Sigmoid colon (tissue), 7 donors: ENCODE results near the gene MED13L. TPM values are rescaled to one million over a fixed set of nuclear protein-coding genes. Genes with fewer than 3 reads are reported as not detected.
"Not testable (repeated sequence)": the region's sequence is repeated elsewhere in the genome, so short reads cannot be mapped to it uniquely, and the experiment has no call there.

Experiments used
- DNase-seq: peaks from one replicate; pipeline ENCODE4 v3.0.0-alpha.2; 2019
- H3K27ac ChIP-seq, 4 donors: fragments of 200-600 bp; sonication (generic); one replicate each; pipeline ENCODE4 v1.5.1; 2016 to 2019; ENCODE audit warnings: mild to moderate bottlenecking in 1 of 4
- H3K27me3 ChIP-seq, 3 donors: fragments of 200-600 bp; sonication (generic); one replicate each; pipeline ENCODE4 v1.5.1; 2019; ENCODE audit warnings: mild to moderate bottlenecking in 1 of 3
- H3K36me3 ChIP-seq, 4 donors: fragments of 200-600 bp; sonication (generic); one replicate each; pipeline ENCODE4 v1.5.1; 2016 to 2019
- H3K4me1 ChIP-seq, 4 donors: fragments of 200-600 bp; sonication (generic); one replicate each; pipeline ENCODE4 v1.5.1; 2017 to 2019
- H3K4me3 ChIP-seq, 4 donors: fragments of 200-600 bp; sonication (generic); one replicate each; pipeline ENCODE4 v1.5.1; 2017 to 2019; ENCODE audit warnings: mild to moderate bottlenecking in 2 of 4, moderate library complexity in 1 of 4
- H3K9me3 ChIP-seq, 4 donors: fragments of 200-600 bp in 3 of 4; sonication (generic) in 3 of 4; one replicate each; pipeline versions ENCODE4 v1.5.1 to v1.6.1; 2013 to 2019
- EP300 ChIP-seq, 4 donors: sonication (generic); formaldehyde crosslinking; IDR thresholded peaks; one replicate each; pipeline ENCODE4 v1.6.1; 2017; ENCODE audit warnings: antibody characterized with exemption in 4 of 4
- POLR2A ChIP-seq, 2 donors: fragments of 450-650 bp; IDR thresholded peaks; one replicate each; pipeline ENCODE4 v1.6.1; 2016; ENCODE audit warnings: antibody characterized with exemption in 2 of 2, mild to moderate bottlenecking in 2 of 2, moderate library complexity in 2 of 2
- POLR2AphosphoS5 ChIP-seq, 4 donors: sonication (generic); formaldehyde crosslinking; IDR thresholded peaks; one replicate each; pipeline ENCODE4 v1.6.1; 2017; ENCODE audit warnings: antibody characterized with exemption in 4 of 4
- WGBS, 2 donors: extraction: QIAGEN DNeasy Blood & Tissue Kit; methylation state at CpG; one replicate each; pipeline ENCODE4 v1.1.7; 2013; 5-methylcytosine and 5-hydroxymethylcytosine counted together
- intact Hi-C: fragments of 100-400 bp; cut with DNase I; formaldehyde crosslinking; loops from one replicate; pipeline ENCODE4 v1.15.1; 2023
- polyA plus RNA-seq, 3 donors: library from polyadenylated mRNA; stranded (reverse); fragments of 200-250 nt; gene quantifications; one replicate each; pipeline ENCODE4 v1.2.3, GENCODE V29; 2013
- total RNA-seq, 4 donors: library from RNA; depleted of rRNA; stranded (reverse); fragments of >200 nt; gene quantifications; one replicate each; pipeline ENCODE4 v1.1.0, GENCODE V29; 2016
- TF ChIP-seq, protein P1 (sequence below), 4 experiments: fragments of 450-650 bp in 3 of 4; fragments of 200-600 bp in 1 of 4; IDR thresholded peaks; one replicate each; pipeline ENCODE4 v1.5.1; 2016 to 2019; ENCODE audit warnings: antibody characterized with exemption in 4 of 4, mild to moderate bottlenecking in 3 of 4, moderate library complexity in 2 of 4
- donor health status: healthy with polysubstance abuse.
- donor health status: Bipolar disorder and iron deficiency.
- donor health status: healthy.

The MED13L gene
- total and polyA plus RNA-seq, 7 donors: 12.5 to 246 (median 151) TPM

DNA sequence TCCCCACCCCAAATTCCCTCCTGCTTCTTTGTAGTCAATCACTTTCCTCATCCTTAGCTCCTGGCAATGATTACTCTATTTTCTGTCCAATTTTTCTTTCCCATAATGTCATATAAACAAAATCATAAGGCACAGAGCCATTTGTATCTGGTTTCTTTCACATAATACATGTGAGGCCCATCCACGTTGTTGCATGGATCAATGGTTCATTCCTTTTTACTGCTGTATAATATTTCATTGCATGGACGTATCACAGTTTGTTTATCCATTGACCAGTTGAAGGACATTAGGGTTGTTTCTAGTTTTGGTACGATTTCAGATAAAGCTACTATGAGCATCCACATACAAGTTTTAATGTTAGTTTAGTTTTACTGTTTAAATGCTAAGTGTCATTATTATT lies 13.7 kb upstream of the MED13L start:
- DNase-seq: no peak

GRCh38 chr12:116288735-116289134 lies 11.2 kb upstream of the MED13L start:
- intact Hi-C loops: no loop called here
- H3K27ac ChIP-seq: no peak overlapping the region
- no peak for DNase-seq
- no peak overlapping the region for H3K4me3 ChIP-seq
- no peaks in the 10 kb centered on the region for H3K36me3 ChIP-seq
- TF ChIP-seq, protein P1, sequence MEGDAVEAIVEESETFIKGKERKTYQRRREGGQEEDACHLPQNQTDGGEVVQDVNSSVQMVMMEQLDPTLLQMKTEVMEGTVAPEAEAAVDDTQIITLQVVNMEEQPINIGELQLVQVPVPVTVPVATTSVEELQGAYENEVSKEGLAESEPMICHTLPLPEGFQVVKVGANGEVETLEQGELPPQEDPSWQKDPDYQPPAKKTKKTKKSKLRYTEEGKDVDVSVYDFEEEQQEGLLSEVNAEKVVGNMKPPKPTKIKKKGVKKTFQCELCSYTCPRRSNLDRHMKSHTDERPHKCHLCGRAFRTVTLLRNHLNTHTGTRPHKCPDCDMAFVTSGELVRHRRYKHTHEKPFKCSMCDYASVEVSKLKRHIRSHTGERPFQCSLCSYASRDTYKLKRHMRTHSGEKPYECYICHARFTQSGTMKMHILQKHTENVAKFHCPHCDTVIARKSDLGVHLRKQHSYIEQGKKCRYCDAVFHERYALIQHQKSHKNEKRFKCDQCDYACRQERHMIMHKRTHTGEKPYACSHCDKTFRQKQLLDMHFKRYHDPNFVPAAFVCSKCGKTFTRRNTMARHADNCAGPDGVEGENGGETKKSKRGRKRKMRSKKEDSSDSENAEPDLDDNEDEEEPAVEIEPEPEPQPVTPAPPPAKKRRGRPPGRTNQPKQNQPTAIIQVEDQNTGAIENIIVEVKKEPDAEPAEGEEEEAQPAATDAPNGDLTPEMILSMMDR (IDR thresholded peaks at IDR 0.05): no peak
- TF ChIP-seq POLR2A (IDR thresholded peaks at IDR 0.05): no peak
- TF ChIP-seq EP300 (IDR thresholded peaks at IDR 0.05): no peak
- no peak for TF ChIP-seq POLR2AphosphoS5 (IDR thresholded peaks at IDR 0.05)
- H3K4me1 ChIP-seq: no peaks in the 10 kb centered on the region
- 86 to 92% methylated on average over 3 of the region's 3 CpGs for WGBS, 2 donors
- H3K27me3 ChIP-seq: no peaks in the 10 kb centered on the region
- no peaks in the 10 kb centered on the region for H3K9me3 ChIP-seq

More for the DNA sequence above, 13.7 kb upstream of the MED13L start:
- peaks cover 0 to 6% (median 2%) of the 10 kb centered on the region in 4 donors for H3K4me1 ChIP-seq
- H3K9me3 ChIP-seq: no peaks in the 10 kb centered on the region
- H3K27ac ChIP-seq: no peak overlapping the region
- 90 to 93% methylated on average over 3 of the region's 3 CpGs for WGBS, 2 donors
- intact Hi-C loops: no loop called here
- TF ChIP-seq POLR2A (IDR thresholded peaks at IDR 0.05) (no peak), POLR2AphosphoS5 (IDR thresholded peaks at IDR 0.05) (no peak), EP300 (IDR thresholded peaks at IDR 0.05) (no peak)
- TF ChIP-seq, protein P1 (IDR thresholded peaks at IDR 0.05): no peak
- no peak overlapping the region for H3K4me3 ChIP-seq
- H3K36me3 ChIP-seq: no peaks in the 10 kb centered on the region
- H3K27me3 ChIP-seq: no peaks in the 10 kb centered on the region

- no peak overlapping the region for H3K4me3 ChIP-seq
- H3K9me3 ChIP-seq: no peaks in the 10 kb centered on the region
- DNase-seq: no peak
- WGBS, 2 donors: 63 to 80% methylated on average over 3 of the region's 3 CpGs
- H3K27ac ChIP-seq: no peak overlapping the region
- no peaks in the 10 kb centered on the region for H3K4me1 ChIP-seq
- H3K27me3 ChIP-seq: no peaks in the 10 kb centered on the region
- intact Hi-C loops: no loop called here
- H3K36me3 ChIP-seq: no peaks in the 10 kb centered on the region
- no peak for TF ChIP-seq POLR2A (IDR thresholded peaks at IDR 0.05)
- TF ChIP-seq, protein P1 (IDR thresholded peaks at IDR 0.05): no peak
- TF ChIP-seq POLR2AphosphoS5 (IDR thresholded peaks at IDR 0.05): no peak
- TF ChIP-seq EP300 (IDR thresholded peaks at IDR 0.05): no peak
Observed at GRCh38 chr12:116287842-116288301, 10.4 kb upstream of the MED13L start.

DNA sequence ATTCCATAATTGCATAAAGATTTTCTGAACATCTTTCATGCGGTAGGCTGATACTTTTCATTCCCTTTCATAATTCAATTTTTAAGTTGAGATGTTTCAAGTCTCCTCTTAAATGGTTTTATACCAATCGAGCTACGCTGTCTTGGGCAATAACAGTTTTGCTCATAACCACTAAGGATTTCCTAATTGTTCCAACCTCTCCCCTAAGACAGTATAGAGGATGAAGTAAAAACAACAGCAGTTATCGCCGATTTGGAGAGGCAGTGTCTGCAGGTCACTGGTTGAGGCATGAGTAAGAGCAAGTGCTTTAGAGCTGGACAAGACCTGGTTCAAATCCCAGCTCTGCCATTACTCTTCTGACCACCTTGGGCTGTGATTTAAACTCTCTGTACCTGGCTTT lies 6.9 kb upstream of the MED13L start:
- intact Hi-C loops: no loop called here
- TF ChIP-seq POLR2AphosphoS5 (IDR thresholded peaks at IDR 0.05): no peak
- TF ChIP-seq, protein P1 (IDR thresholded peaks at IDR 0.05): no peak
- no peak for TF ChIP-seq POLR2A (IDR thresholded peaks at IDR 0.05)
- TF ChIP-seq EP300 (IDR thresholded peaks at IDR 0.05): no peak
- no peak for DNase-seq
- Histone ChIP-seq H3K27me3 (no peaks in the 10 kb centered on the region), H3K9me3 (no peaks in the 10 kb centered on the region), H3K36me3 (no peaks in the 10 kb centered on the region), H3K4me3 (no peak overlapping the region), H3K27ac (no peak overlapping the region), H3K4me1 (no peaks in the 10 kb centered on the region)
- 88 to 92% methylated on average over 5 of the region's 5 CpGs for whole genome bisulfite sequencing, 2 donors

DNA sequence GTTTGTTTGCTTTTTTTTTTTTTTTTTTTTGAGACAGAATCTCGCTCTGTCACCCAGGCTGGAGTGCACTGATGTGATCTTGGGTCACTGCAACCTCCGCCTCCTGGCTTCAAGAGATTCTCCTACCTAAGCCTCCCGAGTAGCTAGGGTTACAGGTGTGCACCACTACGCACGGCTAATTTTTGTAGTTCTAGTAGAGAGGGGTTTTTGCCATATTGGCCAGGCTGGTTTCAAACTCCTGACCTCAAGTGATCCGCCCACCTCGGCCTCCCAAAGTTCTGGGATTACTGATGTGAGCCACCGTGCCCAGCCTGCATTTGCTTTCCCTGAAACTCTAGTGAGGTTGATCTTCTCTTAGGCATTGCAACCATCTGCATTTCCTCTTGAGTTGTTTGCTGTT lies 6.4 kb upstream of the MED13L start:
- H3K27ac ChIP-seq, H3K4me1 ChIP-seq, H3K9me3 ChIP-seq, H3K27me3 ChIP-seq, H3K36me3 ChIP-seq, intact Hi-C loops, H3K4me3 ChIP-seq, DNase-seq: not testable (repeated sequence)
- 92 to 96% methylated on average over 8 of the region's 8 CpGs for WGBS, 2 donors
